Left kidney (tissue), 2 donors: ENCODE results near the gene DXO. TPM values are rescaled to one million over a fixed set of nuclear protein-coding genes. Genes with fewer than 3 reads are reported as not detected.

ENCODE experiments used
- DNase-seq: peaks from one replicate; pipeline ENCODE4 v3.0.0-alpha.2; 2013
- polyA plus RNA-seq: library from polyadenylated mRNA; unstranded; fragments of 120-200 nt; gene quantifications from one replicate; pipeline ENCODE4 v1.2.1, GENCODE V29; 2013; ENCODE audit not compliant: insufficient read length

Gene DXO
- polyA plus RNA-seq, 1 donor: 29.4 TPM

DNA sequence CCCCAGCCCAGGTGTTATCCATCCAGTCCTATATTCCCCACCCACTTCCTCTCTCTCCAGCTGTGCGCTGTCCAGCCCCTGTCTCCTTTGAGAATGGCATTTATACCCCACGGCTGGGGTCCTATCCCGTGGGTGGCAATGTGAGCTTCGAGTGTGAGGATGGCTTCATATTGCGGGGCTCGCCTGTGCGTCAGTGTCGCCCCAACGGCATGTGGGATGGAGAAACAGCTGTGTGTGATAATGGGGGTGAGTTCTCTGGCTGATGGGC is 43.3 kb downstream of the DXO start:
- DNase-seq: no peak

DNA sequence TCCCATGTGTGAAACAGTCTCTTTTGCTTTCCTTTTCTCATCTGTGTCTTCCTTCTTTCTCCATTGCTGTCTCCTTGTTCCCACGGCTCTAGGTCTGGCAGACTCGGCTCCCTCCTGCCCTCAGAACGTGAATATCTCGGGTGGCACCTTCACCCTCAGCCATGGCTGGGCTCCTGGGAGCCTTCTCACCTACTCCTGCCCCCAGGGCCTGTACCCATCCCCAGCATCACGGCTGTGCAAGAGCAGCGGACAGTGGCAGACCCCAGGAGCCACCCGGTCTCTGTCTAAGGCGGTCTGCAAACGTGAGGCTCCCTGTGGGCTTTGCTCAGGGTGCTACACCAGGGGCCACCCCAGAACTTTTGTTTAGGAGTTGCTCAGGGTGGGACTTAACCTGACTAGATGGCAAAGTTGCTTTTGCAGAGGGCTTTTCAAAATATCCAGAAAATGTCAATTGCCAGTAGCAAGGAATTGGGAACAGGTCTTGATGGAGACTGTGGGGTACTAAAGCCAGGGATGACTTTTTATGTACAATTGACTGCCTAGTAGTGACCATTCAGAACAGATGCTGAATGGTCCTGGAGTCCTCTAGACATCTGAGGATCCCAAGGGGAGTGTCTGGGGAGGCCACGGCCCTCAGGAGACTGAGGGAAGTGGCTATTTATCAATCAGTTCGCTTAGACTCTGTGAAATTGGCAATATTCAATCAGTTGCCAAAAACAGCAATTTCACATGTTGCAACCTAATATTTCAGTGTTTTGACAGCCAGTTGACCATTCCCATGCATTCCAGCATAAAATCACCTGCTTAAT is 43.9 kb downstream of the DXO start:
- no peak for DNase-seq

DNA sequence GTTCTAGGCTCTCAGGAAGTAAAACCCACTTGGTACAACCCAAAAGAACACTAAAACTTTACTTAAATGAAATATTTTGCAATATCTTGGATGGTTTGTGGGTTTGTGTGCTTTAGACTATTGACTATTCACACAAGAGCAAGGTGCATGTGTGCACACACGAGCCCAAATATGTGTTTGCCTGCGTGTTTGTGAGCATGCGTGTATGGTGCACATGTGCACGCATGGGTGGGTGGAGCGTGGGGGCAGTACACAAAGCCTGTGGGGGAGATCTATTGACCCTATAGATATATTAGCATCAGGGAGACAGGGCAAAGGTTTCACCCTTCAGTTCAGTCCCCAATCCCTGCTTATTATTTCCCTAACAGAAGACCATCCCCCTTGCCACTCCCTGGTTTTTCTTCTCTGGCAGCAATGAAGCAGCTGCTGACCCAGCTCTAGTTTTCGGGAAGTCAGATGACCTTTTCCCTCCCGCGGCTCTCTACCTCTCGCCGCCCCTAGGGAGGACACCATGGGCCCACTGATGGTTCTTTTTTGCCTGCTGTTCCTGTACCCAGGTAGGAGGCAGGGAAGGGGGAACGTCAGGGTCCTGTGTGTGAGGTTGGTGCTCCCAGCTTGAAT is 44.6 kb downstream of the DXO start, which contains the start of gene C2:
TSS of gene C2 (plus strand) at position 476 of the 621 bp plus-strand sequence. CDS start at position 512, 36 bp downstream.
- DNase-seq: no peak

GRCh38 chr6:31922942-31923341 is 49.0 kb downstream of the DXO start:
- no peak for DNase-seq

GRCh38 chr6:31920811-31921210 is 51.1 kb downstream of the DXO start:
- DNase-seq: no peak

Other genes starting within 250 kb of the DXO start
- 1.7 TPM for gene MPIG6B, start 248.8 kb downstream of the DXO start, polyA plus RNA-seq
- 148 TPM for gene DDAH2, start 242.8 kb downstream of the DXO start, polyA plus RNA-seq
- 268 TPM for gene CLIC1, start 235.6 kb downstream of the DXO start, polyA plus RNA-seq
- gene MSH5, start 232.1 kb downstream of the DXO start, polyA plus RNA-seq: 62.2 TPM
- 16.0 TPM for gene SAPCD1, start 209.5 kb downstream of the DXO start, polyA plus RNA-seq
- 8.5 TPM for gene VWA7, start 194.8 kb downstream of the DXO start, polyA plus RNA-seq
- 69.7 TPM for gene VARS1, start 176.4 kb downstream of the DXO start, polyA plus RNA-seq
- gene LSM2, start 165.2 kb downstream of the DXO start, polyA plus RNA-seq: 71.7 TPM
- gene HSPA1L, start 156.9 kb downstream of the DXO start, polyA plus RNA-seq: 3.8 TPM
- gene HSPA1A, start 156.6 kb downstream of the DXO start, polyA plus RNA-seq: 72.3 TPM
- gene HSPA1B, start 144.4 kb downstream of the DXO start, polyA plus RNA-seq: 112 TPM
- 66.3 TPM for gene NEU1, start 109.3 kb downstream of the DXO start, polyA plus RNA-seq
- gene SLC44A4, start 93.1 kb downstream of the DXO start, polyA plus RNA-seq: 52.6 TPM
- 84.3 TPM for gene EHMT2, start 74.4 kb downstream of the DXO start, polyA plus RNA-seq
- gene ZBTB12, start 70.1 kb downstream of the DXO start, polyA plus RNA-seq: 23.1 TPM
- gene C2, start 44.4 kb downstream of the DXO start, polyA plus RNA-seq: 3.9 TPM
- 10.7 TPM for gene CFB, start 26.0 kb downstream of the DXO start, polyA plus RNA-seq
- 89.9 TPM for gene NELFE, start 13.2 kb downstream of the DXO start, polyA plus RNA-seq
- 60.8 TPM for gene SKIC2, start 13.0 kb downstream of the DXO start, polyA plus RNA-seq
- gene C4A, start 9.9 kb upstream of the DXO start, polyA plus RNA-seq: 17.0 TPM
- gene C4B, start 42.7 kb upstream of the DXO start, polyA plus RNA-seq: 22.3 TPM
- 0.55 TPM for gene CYP21A2, start 66.3 kb upstream of the DXO start, polyA plus RNA-seq
- gene TNXB, start 137.2 kb upstream of the DXO start, polyA plus RNA-seq: 4.7 TPM
- gene ATF6B, start 156.1 kb upstream of the DXO start, polyA plus RNA-seq: 94.3 TPM
- gene FKBPL, start 158.2 kb upstream of the DXO start, polyA plus RNA-seq: 7.5 TPM
- gene PRRT1, start 179.8 kb upstream of the DXO start, polyA plus RNA-seq: 2.7 TPM
- gene PPT2, start 182.0 kb upstream of the DXO start, polyA plus RNA-seq: 40.9 TPM
- gene EGFL8, start 192.5 kb upstream of the DXO start, polyA plus RNA-seq: 30.3 TPM
- 94.6 TPM for gene AGPAT1, start 203.9 kb upstream of the DXO start, polyA plus RNA-seq
- gene RNF5, start 206.3 kb upstream of the DXO start, polyA plus RNA-seq: 90.5 TPM
- 28.0 TPM for gene AGER, start 212.1 kb upstream of the DXO start, polyA plus RNA-seq
- 190 TPM for gene PBX2, start 218.1 kb upstream of the DXO start, polyA plus RNA-seq
- 10.2 TPM for gene GPSM3, start 220.5 kb upstream of the DXO start, polyA plus RNA-seq